Vagina (tissue), 2 donors: ENCODE results near the gene TOX2. TPM values are rescaled to one million over a fixed set of nuclear protein-coding genes. Genes with fewer than 3 reads are reported as not detected.
A peak's percentile ranks its signal among the peaks of the same experiment; 100 is the strongest.

Experiments
- DNase-seq, 2 donors: peaks; one replicate each; pipeline ENCODE4 v3.0.0-alpha.2; 2017; ENCODE audit errors: extremely low spot score in 2 of 2
- H3K27ac ChIP-seq: fragments of 200-600 bp; sonication (generic); one replicate; pipeline ENCODE4 v1.5.1; 2019
- H3K27me3 ChIP-seq: fragments of 200-600 bp; sonication (generic); one replicate; pipeline ENCODE4 v1.5.1; 2019
- H3K36me3 ChIP-seq, 2 donors: fragments of 200-600 bp; sonication (generic); one replicate each; pipeline ENCODE4 v1.5.1; 2017 to 2019
- H3K4me1 ChIP-seq: fragments of 200-600 bp; sonication (generic); one replicate; pipeline ENCODE4 v1.5.1; 2019
- H3K4me3 ChIP-seq, 2 donors: fragments of 200-600 bp; sonication (generic); 1 replicate in 1 of 2; 2 replicates in 1 of 2; pipeline ENCODE4 v1.5.1; 2016 to 2019
- H3K9me3 ChIP-seq: fragments of 200-600 bp; sonication (generic); one replicate; pipeline ENCODE4 v1.5.1; 2019
- POLR2A ChIP-seq, 2 donors: fragments of 450-650 bp; IDR thresholded peaks; one replicate each; pipeline ENCODE4 v1.6.1; 2017; ENCODE audit warnings: antibody characterized with exemption in 2 of 2, mild to moderate bottlenecking in 2 of 2, moderate library complexity in 2 of 2
- POLR2AphosphoS5 ChIP-seq, 2 donors: sonication (generic); formaldehyde crosslinking; IDR thresholded peaks; one replicate each; pipeline ENCODE4 v1.9.0; 2017; ENCODE audit warnings: antibody characterized with exemption in 2 of 2, mild to moderate bottlenecking in 2 of 2, low read depth in 1 of 2; ENCODE audit not compliant: insufficient read depth in 1 of 2
- intact Hi-C: fragments of 100-400 bp; cut with DNase I; formaldehyde crosslinking; loops from one replicate; pipeline ENCODE4 v1.15.1; 2023
- total RNA-seq: library from RNA; depleted of rRNA; stranded (reverse); fragments of >200 nt; gene quantifications from one replicate; pipeline ENCODE4 v1.2.3, GENCODE V29; 2016
- TF ChIP-seq, protein P1 (sequence below), 3 experiments: fragments of 450-650 bp in 2 of 3; fragments of 200-600 bp in 1 of 3; sonication (generic) in 1 of 3; IDR thresholded peaks; one replicate each; pipeline ENCODE4 v1.5.1; 2017 to 2019; ENCODE audit warnings: antibody characterized with exemption in 3 of 3, mild to moderate bottlenecking in 2 of 3, moderate library complexity in 2 of 3

Gene TOX2
- total RNA-seq, 1 donor from 2014 or later = 5.2 TPM

DNA sequence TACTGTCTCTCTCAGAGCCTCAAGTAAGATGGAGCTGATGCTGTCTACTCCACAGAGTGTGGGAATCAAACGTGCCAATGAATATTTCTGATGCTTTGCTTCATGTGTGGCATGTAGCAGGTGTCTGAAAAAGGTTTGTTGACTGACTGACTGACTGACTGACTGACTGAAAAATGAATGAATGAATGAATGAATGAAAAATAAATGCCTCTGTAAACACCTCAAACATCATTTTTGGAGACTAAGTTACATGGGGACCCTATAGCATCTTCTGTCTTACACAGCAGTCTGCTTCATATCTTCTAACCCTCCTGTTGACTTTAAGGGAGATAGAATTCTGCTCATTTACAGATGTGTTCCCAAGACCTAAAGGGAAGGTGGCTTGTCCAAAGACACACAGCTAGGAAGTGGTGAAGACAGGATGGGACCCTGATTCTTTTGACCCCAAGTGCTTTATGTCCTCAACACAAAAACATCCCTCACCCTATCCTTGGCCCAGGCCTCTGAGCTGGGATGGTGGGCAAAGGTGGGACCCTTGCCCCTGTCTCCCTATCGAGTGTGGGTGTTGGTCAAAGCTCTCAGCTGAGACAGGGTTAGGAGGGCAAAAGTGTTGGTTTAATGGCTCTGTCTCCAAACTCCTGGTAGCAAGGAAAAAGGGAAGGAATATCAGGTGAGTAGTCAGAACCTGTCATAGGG, 104.4 kb downstream of the TOX2 start:
- H3K9me3 ChIP-seq = no peaks in the 10 kb centered on the region
- no peaks in the 10 kb centered on the region for H3K36me3 ChIP-seq
- no peak overlapping the region for H3K4me3 ChIP-seq
- H3K27me3 ChIP-seq = no peaks in the 10 kb centered on the region
- H3K4me1 ChIP-seq = peaks cover 36% of the 10 kb centered on the region
- no peak for DNase-seq
- no peak for TF ChIP-seq POLR2AphosphoS5 (IDR thresholded peaks at IDR 0.05; ENCODE audit: insufficient read depth in 1 of 2, low read depth in 1 of 2)
- TF ChIP-seq, protein P1, sequence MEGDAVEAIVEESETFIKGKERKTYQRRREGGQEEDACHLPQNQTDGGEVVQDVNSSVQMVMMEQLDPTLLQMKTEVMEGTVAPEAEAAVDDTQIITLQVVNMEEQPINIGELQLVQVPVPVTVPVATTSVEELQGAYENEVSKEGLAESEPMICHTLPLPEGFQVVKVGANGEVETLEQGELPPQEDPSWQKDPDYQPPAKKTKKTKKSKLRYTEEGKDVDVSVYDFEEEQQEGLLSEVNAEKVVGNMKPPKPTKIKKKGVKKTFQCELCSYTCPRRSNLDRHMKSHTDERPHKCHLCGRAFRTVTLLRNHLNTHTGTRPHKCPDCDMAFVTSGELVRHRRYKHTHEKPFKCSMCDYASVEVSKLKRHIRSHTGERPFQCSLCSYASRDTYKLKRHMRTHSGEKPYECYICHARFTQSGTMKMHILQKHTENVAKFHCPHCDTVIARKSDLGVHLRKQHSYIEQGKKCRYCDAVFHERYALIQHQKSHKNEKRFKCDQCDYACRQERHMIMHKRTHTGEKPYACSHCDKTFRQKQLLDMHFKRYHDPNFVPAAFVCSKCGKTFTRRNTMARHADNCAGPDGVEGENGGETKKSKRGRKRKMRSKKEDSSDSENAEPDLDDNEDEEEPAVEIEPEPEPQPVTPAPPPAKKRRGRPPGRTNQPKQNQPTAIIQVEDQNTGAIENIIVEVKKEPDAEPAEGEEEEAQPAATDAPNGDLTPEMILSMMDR (IDR thresholded peaks at IDR 0.05) = no peak
- no peak for TF ChIP-seq POLR2A (IDR thresholded peaks at IDR 0.05)
- intact Hi-C loops = no loop called here
- peak overlapping the region; percentile 64 for H3K27ac ChIP-seq

- H3K36me3 ChIP-seq = no peaks in the 10 kb centered on the region
- no peak for DNase-seq
- no peak overlapping the region for H3K4me3 ChIP-seq
- no peak overlapping the region for H3K27ac ChIP-seq
- no peaks in the 10 kb centered on the region for H3K27me3 ChIP-seq
- no peaks in the 10 kb centered on the region for H3K9me3 ChIP-seq
- peak in 1 of 2 donors; percentile 17 for TF ChIP-seq POLR2AphosphoS5 (IDR thresholded peaks at IDR 0.05; ENCODE audit: insufficient read depth in 1 of 2, low read depth in 1 of 2)
- no peak for TF ChIP-seq POLR2A (IDR thresholded peaks at IDR 0.05)
- TF ChIP-seq, protein P1 (IDR thresholded peaks at IDR 0.05) = no peak
- intact Hi-C loops = no loop called here
- peaks cover 32% of the 10 kb centered on the region for H3K4me1 ChIP-seq
Observed at GRCh38 chr20:44019638-44020335, 105.1 kb downstream of the TOX2 start.

DNA sequence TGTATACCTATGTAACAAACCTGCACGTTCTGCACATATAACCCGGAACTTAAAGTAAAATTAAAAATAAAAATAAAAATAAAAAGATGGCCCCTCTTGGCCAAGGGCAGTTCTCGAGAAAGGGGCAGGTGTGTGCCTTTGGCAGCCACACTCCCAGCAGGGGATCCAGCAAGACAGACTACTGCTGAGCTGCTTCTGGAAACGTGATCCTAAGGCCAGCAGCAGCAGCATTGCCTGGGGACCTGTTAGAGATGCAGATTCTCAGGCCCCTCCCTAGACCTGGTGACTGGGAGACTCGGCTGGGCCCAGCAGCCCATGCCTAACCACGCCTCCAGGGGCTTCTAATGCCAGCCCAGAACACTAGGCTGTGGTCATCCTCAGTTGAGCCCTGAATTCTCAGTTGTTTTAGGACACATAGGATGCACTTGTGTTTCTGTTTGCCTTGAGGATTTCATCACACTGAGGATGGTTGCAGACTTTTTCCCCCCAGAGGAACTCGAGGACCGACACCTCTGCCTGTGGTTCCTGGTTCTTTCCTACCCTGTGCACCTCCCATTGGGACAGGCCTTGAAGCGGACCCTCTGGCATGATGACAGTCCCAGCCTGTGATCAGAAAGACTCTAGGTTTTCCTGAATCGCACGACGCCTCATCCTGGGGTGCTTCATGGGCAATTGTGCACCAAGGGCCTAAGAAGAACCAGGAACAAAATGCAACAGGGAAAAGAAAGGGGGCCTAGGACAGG, 105.9 kb downstream of the TOX2 start:
- no peaks in the 10 kb centered on the region for H3K27me3 ChIP-seq
- intact Hi-C loops = no loop called here

DNA sequence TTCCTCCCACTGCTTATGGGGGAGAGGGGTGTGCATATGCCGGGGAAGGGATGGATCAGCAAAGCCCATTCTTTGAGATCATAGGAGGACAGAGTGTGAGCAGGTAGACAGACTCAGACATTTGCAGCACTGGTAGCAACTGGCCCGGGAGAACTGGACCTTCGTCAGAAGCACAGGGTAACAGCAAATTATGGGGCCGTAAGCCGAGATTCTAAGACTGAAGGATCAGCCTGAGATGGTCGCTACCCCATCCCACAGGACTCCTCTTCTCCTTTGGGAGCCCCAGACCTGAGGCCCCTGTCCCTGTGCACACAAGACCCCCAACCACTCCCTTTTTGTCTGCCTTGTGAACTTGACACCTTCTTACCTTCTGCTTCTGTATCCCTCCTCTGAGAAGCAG, 106.5 kb downstream of the TOX2 start:
- intact Hi-C loops = no loop called here
- DNase-seq = no peak
- H3K27me3 ChIP-seq = no peaks in the 10 kb centered on the region
- peaks cover 29% of the 10 kb centered on the region for H3K4me1 ChIP-seq
- H3K4me3 ChIP-seq = no peak overlapping the region
- TF ChIP-seq POLR2A (IDR thresholded peaks at IDR 0.05) (no peak), POLR2AphosphoS5 (IDR thresholded peaks at IDR 0.05; ENCODE audit: insufficient read depth in 1 of 2, low read depth in 1 of 2) (no peak)
- TF ChIP-seq, protein P1 (IDR thresholded peaks at IDR 0.05) = no peak
- no peaks in the 10 kb centered on the region for H3K36me3 ChIP-seq
- no peaks in the 10 kb centered on the region for H3K9me3 ChIP-seq
- no peak overlapping the region for H3K27ac ChIP-seq

More for the DNA sequence above, 105.9 kb downstream of the TOX2 start:
- Histone ChIP-seq H3K27ac (no peak overlapping the region), H3K36me3 (no peaks in the 10 kb centered on the region), H3K9me3 (no peaks in the 10 kb centered on the region), H3K4me3 (no peak overlapping the region), H3K4me1 (peaks cover 29% of the 10 kb centered on the region)
- no peak for TF ChIP-seq POLR2AphosphoS5 (IDR thresholded peaks at IDR 0.05; ENCODE audit: insufficient read depth in 1 of 2, low read depth in 1 of 2)
- no peak for TF ChIP-seq POLR2A (IDR thresholded peaks at IDR 0.05)
- TF ChIP-seq, protein P1 (IDR thresholded peaks at IDR 0.05) = no peak
- no peak for DNase-seq
